Activated naive CD4-positive, alpha-beta T cell (primary cell): ENCODE measurements around the gene GREB1L.
"Not testable (repeated sequence)": the region's sequence is repeated elsewhere in the genome, so short reads cannot be mapped to it uniquely, and the experiment has no call there.

Experiments used
- DNase-seq, 4 experiments: peaks; one replicate each; lab custom pipeline; 2025; lab: John Stamatoyannopoulos, UW

The GREB1L gene

GRCh38 chr18:21366896-21367295, 124.9 kb downstream of the GREB1L start:
- DNase-seq: no peak

GRCh38 chr18:21369146-21369545, 127.1 kb downstream of the GREB1L start:
- DNase-seq: no peak

- not testable (repeated sequence) for DNase-seq
Observed at GRCh38 chr18:21369597-21369996, 127.6 kb downstream of the GREB1L start.

- DNase-seq: no peak
Observed at GRCh38 chr18:21383031-21383430, 141.0 kb downstream of the GREB1L start.

- DNase-seq: no peak
Observed at GRCh38 chr18:21386523-21387240, 144.7 kb downstream of the GREB1L start.

- no peak for DNase-seq
Observed at GRCh38 chr18:21387886-21388285, 145.9 kb downstream of the GREB1L start.

- no peak for DNase-seq
Observed at GRCh38 chr18:21389283-21389682, 147.3 kb downstream of the GREB1L start.

GRCh38 chr18:21389903-21390302, 147.9 kb downstream of the GREB1L start:
- no peak for DNase-seq

GRCh38 chr18:21391074-21391673, 149.1 kb downstream of the GREB1L start:
- no peak for DNase-seq

GRCh38 chr18:21393986-21394385, 152.0 kb downstream of the GREB1L start:
- no peak for DNase-seq

- no peak for DNase-seq
Observed at GRCh38 chr18:21398121-21398520, 156.1 kb downstream of the GREB1L start.

GRCh38 chr18:21402272-21402671, 160.2 kb downstream of the GREB1L start:
- DNase-seq: no peak

- DNase-seq: no peak
Observed at GRCh38 chr18:21404426-21404825, 162.4 kb downstream of the GREB1L start.

GRCh38 chr18:21406116-21406515, 164.1 kb downstream of the GREB1L start:
- no peak for DNase-seq

GRCh38 chr18:21408681-21409080, 166.6 kb downstream of the GREB1L start:
- no peak for DNase-seq

GRCh38 chr18:21433436-21433835, 191.4 kb downstream of the GREB1L start:
- no peak for DNase-seq

GRCh38 chr18:21439431-21439846, 197.4 kb downstream of the GREB1L start:
- DNase-seq: no peak

- DNase-seq: no peak
Observed at GRCh38 chr18:21441670-21442069, 199.6 kb downstream of the GREB1L start.

GRCh38 chr18:21443776-21444464, 201.9 kb downstream of the GREB1L start:
- no peak for DNase-seq

GRCh38 chr18:21444465-21445212, 202.6 kb downstream of the GREB1L start:
- DNase-seq: no peak

GRCh38 chr18:21448299-21448698, 206.3 kb downstream of the GREB1L start:
- DNase-seq: no peak
